GM12872 (cell line): ENCODE data around the gene IL21.
A peak's percentile ranks its signal among the peaks of the same experiment; 100 is the strongest.

Experiments used
- TF ChIP-seq, protein P1 (sequence below): IDR thresholded peaks from 3 replicates; pipeline ENCODE4 v1.5.1; 2011; ENCODE audit warnings: low read depth, mild to moderate bottlenecking, low read length, moderate library complexity; ENCODE audit not compliant: insufficient read depth

Gene IL21

DNA sequence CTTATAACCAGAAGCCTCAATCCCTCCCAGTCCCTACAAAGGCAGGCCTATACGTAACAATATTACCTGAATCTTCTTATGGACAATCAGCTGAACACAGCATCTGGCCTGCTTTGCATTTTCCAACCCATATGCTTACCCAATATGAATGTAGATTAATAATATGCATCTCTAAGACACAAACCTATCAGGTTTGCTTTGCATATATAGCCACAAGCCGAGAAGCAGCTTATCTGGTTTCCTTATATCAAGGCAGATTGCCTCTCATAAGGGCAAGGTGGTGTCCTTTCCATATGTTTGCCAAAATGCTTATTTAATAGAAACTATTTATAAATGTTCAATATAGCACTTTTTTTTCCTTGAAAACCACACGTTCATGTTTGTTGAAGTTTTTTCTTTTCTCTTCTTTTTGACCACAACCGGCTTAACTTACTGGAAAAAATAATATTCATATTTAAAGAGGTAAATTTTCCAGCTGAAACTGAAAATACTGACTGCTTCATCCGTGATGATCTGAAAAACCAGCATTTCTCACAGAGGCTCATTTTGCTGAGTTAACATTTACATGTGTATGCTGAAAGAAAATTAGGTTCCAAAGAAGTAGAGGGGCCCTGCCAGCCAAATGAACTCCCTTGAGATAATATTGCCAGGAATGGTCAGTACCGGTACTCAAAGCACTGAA is 3.8 kb downstream of the IL21 start:
- TF ChIP-seq, protein P1, sequence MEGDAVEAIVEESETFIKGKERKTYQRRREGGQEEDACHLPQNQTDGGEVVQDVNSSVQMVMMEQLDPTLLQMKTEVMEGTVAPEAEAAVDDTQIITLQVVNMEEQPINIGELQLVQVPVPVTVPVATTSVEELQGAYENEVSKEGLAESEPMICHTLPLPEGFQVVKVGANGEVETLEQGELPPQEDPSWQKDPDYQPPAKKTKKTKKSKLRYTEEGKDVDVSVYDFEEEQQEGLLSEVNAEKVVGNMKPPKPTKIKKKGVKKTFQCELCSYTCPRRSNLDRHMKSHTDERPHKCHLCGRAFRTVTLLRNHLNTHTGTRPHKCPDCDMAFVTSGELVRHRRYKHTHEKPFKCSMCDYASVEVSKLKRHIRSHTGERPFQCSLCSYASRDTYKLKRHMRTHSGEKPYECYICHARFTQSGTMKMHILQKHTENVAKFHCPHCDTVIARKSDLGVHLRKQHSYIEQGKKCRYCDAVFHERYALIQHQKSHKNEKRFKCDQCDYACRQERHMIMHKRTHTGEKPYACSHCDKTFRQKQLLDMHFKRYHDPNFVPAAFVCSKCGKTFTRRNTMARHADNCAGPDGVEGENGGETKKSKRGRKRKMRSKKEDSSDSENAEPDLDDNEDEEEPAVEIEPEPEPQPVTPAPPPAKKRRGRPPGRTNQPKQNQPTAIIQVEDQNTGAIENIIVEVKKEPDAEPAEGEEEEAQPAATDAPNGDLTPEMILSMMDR: no peak

DNA sequence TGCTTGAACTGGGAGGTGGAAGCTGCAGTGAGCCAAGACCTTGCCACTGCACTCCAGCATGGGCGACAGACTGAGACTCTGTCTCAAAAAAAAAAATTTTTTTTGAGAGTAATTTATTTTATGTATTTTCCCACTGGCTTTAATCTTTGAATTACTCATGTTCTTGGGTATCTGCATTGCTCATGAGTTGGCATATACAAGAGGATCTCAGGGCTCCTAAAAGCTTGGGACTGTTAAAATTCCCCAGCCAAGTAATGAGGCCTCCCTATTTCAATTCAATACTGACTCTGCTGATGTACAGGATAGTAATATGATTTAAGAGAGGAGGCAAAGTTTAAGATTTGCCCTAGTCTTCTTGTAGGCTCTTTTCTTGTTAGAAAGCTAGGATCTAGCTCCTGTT is 6.2 kb downstream of the IL21 start:
- TF ChIP-seq, protein P1: no peak

DNA sequence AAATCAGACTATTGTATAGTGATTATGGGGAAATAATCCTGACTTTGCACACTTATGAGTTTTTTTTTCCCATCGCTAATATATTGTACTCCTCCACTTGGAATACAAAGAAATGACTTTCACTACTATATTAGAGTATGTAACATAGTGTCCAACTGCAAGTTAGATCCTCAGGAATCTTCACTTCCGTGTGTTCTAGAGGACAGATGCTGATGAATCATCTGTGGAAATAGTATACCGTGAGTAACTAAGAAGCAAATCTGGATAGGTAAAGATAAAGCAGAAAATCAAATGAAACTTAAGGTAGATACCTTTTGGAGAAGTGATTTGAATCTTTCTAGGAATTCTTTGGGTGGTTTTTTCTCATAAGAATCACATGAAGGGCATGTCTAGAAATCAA is 8.3 kb downstream of the IL21 start:
- TF ChIP-seq, protein P1: no peak

DNA sequence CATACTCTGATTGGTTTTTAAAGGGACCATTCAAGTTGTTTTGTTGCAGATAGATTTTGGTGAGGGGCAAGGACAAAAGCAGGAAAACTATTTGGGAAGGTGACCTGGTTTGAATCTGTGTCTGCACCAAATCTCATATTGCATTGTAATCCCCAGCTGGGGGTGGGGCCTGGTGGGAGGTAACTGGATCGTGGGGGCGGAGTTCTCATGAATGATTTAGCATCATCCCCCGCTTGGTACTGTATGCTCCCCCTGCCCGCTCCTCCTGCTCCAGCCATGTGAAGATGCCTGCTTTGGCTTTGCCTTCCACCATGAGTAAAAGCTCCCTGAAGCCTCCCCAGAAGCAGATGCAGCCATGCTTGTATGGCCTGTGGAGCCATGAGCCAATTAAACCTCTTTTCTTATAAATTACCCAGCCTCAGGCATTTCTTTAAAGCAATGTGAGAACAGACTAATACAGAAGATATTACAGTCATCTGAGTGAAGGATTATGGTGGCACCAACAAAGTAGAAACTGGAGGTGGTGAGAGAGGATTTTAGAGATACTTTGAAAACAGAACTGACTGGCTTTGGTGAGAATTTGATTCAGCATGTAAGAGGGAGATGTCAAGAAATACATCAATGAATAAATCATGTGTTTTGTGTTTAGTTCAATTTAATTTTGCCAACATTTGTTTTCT is 14.4 kb downstream of the IL21 start:
- TF ChIP-seq, protein P1: no peak

DNA sequence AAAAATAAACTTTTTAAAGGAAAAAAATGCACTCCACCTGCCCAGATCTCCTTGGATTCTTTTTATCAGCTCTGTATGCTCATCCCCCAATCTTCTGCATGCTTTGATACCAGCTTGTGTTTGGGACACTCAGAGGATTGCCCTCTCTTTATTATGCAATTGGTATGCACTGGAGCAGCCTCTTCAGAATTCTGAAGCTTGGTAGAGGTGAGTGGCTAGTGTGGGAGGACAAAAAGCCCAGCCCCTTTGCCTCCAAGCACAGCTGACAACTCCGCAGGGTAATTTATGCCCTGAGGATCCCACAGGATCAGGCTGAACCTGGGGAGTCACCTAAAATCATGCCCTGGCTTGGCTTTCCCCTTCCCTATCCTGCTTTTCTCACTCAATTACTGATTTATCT is 16.7 kb downstream of the IL21 start:
- TF ChIP-seq, protein P1: no peak

DNA sequence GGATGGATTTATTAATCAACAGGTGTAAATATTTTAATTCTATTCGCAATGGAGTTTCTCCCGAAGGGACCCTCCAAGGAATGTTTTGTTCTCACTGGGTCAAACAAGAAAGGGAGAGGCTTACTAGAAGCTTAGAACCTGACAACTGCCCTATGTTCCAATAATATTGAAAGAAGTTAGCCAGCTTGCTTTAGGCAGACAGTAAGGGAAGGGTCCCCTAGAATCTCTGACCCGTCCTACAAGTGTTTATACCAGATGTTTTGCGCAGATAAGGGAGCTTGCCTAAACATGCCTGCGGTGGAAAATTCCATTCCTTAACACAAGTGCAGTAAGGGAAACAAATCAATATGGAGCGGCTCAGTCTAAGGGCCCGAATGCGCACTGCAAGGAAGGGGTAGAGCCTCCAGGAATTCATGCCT is 17.7 kb downstream of the IL21 start:
- TF ChIP-seq, protein P1: no peak

DNA sequence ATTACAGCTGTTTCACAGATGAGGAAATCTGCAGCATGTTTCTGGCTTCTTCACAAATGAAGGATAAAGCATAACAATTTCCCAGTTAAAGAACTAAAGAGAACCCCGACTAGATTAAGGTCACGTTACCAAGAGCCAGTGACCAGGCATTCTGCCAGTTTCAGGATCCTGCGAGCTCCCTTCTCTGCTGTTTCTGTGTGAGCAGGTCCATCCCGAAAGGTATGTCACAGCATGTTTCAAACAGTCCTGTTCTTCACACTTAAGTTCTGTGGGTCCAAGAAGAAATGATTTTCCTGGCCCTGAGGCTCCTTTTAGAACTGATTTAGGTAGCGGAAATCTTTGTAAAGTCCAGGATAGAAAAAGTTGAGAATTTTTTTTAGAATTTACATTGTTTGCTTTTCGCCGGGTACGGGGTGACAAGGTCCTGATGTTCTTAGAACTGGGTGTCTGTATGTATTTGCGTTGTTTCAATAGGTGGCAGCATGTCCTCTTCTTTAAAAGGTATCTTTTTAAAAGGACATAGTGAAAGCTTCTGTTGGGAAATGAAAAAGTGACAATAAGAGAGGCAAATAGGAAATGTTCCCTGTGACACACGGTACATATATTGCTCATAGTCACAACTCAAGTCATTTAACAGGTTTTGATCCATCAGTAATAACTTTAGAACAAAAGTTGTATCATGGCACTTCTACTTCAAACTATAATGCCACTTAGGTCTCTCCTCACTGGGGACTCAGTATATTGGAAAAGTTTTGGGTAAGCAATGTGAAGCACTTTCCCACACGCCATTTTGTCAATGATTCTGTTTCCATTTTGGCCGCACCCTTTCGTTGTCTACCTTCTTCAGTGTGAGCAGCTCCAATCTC is 18.4 kb downstream of the IL21 start:
- TF ChIP-seq, protein P1: peak; percentile 25; the same call in 2 of the 3 replicates
